Fibroblast of skin of scalp (primary cell): ENCODE data around the gene GNB1L.

ENCODE experiments used
- DNase-seq: peaks from one replicate; pipeline ENCODE4 v3.0.0-alpha.2; 2013

The GNB1L gene

GRCh38 chr22:19807161-19807913 is 47.3 kb downstream of the GNB1L start:
- no peak for DNase-seq

GRCh38 chr22:19806213-19807160 is 48.2 kb downstream of the GNB1L start:
- DNase-seq, result no peak

DNA sequence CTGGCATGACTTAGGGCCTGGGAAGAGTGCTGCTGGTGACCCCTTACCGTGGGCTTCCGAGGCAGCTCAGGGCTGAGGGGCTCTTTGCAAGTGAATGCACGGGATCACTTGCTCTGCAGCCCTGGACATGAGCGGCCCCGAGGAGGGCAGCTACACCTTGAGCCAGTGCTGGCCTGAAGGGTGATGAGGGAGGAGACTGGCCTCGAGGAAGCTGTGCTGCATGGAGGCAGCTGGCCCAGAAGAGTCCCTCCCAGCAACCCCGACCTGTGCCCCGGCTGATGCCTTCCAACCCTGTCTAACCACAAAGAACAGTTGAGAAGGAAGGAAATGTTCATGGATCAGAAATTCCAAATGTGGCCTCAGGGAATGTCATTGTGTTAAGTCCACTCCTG is 48.9 kb downstream of the GNB1L start:
- no peak for DNase-seq

DNA sequence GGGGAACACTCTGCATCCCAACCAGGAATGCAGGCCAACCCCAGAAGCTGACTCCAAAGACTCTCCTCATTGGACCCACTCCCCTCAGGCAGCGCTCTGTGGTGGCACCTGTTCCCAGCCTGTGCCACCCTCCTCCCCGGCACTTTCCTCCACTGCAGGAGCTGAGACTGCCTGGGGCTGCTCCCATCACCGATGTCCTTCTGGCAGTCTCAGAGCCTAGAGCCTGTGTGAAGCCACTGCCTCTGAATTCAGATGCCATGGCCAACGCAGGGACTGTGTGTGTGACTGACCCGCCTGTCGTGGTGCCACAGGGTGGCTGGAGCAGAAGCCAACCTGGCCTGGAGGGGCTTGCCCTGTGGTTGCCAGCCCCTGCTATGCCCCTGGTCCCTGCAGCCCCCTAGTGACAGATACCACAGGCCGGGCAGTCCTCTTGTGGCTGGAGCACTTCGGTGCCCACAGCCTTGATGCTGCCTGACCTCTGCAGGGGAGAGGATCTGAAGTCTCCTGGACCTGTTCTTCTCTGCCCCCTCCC is 50.9 kb downstream of the GNB1L start:
- DNase-seq, result no peak

GRCh38 chr22:19802894-19803735 is 51.6 kb downstream of the GNB1L start:
- no peak for DNase-seq

- DNase-seq, result no peak
Observed at GRCh38 chr22:19802001-19802893, 52.4 kb downstream of the GNB1L start.

- no peak for DNase-seq
Observed at GRCh38 chr22:19801340-19802000, 53.2 kb downstream of the GNB1L start.

DNA sequence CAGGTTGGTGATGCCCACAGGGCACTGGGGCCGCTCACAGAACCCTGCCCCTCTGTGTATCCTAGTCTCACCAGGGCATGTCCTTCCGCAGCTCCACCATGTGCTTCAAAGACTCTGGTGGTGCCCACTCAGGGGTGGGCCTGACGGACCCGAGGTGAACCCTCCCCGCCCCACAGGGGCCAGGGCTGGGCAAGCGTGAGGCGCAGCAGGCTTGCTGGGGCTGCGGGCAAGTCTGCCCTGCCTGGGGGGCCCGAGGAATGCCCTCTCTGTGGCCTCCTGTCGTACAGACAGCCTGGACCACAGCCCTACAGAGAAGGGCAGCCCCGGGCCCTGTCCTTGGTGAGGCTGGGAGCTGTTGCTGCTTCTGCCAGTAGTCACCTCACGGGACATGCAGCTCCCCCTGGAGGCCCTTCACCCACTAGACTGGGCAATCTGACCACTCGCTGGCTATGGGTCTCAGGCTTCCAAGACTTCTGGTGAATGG is 53.9 kb downstream of the GNB1L start:
- DNase-seq, result peak; percentile 41

DNA sequence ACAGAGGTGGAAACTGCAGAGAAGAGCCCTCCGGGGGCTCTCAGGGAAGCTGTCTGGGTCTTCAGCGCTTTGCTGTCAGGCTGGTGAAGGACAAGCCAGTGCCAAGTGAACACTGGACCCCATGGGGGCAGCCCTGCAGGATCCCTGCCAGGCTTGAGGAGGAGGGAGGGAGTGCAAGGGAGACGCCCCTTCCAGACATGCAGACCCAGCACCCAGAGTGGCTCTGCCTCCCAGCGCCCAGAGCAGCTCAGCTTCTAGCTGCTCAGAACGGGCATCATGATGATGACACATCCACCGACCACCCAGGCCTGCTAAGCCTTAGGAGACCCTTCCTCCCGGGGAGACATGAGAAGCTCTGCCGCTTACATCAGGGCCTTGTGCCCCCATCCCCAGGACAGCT is 54.4 kb downstream of the GNB1L start:
- DNase-seq, result no peak

GRCh38 chr22:19799322-19800190 is 55.1 kb downstream of the GNB1L start:
- DNase-seq, result peak; percentile 94

- no peak for DNase-seq
Observed at GRCh38 chr22:19798891-19799293, 55.8 kb downstream of the GNB1L start.

DNA sequence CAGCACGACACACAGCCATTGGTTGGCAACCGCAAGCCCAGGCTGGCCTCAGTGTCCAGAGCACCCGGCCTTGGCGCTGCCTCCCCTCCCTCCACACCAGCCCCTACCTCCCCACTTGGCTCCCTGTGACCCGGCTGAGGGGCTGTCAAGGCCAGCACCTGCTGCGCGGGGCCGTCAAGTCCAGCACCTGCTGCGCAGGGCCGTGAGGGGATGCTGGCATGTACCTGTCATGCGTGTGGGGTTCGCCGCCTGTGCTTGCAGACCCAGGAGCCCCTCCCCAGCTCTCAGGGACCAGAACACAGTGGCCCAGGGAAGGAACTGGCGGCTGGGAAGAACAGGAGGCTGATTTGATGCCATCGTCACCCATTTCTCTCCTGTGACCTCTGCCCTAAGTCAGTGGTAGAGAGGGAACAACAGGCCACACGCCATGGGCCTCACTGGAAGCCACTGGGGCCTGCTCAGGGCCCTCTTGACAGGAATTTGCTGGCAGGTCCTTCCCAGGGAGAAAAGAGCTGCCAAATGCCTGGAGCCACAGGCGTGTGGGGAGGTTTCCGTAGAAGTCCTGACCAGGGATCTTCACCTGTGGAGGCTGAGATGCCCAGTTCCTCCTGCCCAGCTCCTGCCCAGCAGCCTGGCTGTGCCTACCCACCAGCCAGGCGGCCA is 56.5 kb downstream of the GNB1L start:
- no peak for DNase-seq

GRCh38 chr22:19797086-19798002 is 57.3 kb downstream of the GNB1L start:
- DNase-seq, result no peak

DNA sequence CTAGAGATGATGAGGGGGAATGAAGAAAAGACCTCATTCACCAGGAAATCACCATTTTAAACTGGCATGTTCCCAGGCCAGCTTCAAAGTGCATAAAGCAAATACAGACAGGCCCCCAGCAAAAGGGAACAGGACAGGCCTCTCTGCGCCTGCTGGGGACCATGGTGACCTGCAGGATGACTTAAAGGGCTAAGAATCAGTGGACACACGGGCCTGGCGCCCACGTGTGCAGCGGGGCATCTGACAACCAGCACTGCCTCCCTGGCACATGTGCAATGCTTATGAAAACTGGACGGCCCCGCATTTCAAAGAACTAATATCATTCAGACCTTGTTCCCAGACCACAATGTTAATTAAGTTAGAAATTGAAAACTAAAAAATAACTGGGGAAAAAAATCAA is 58.5 kb downstream of the GNB1L start:
- DNase-seq, result no peak

GRCh38 chr22:19795617-19796008 is 59.1 kb downstream of the GNB1L start:
- DNase-seq, result peak; percentile 35

DNA sequence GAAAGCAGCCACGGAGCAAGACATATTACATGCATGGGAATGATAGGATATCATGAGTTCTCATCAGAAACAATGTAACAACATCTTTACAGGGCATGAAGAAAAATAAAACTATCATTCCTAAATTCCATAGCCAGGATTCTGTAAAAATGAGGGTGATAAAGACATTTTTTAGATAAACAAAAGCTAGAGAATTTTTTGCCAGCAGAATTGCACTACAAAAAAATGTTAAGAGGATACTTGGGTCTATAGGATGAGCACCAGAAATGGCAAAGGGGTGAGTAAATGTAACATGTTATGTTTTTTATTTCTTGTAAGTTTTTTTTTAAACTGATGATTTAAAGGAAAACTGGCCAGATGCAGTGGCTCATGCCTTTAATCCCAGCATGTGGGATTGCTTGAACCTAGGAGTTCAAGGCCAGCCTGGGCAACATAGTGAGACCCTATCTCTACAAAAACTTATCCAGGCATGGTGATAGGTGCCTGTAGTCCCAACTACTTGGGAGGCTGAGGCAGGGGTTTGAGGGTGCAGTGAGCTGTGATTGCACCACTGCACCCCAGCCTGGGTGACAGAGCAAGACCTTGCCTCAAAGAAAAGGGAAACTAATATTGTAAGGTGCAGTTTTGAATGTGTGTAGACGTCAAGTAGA is 60.9 kb downstream of the GNB1L start:
- DNase-seq, result peak; percentile 48

GRCh38 chr22:19793161-19793560 is 61.5 kb downstream of the GNB1L start:
- DNase-seq, result no peak
